HG03064 (cell line): ENCODE results near the gene KIF25.

ENCODE experiments used
- ATAC-seq: cut with Tn5 transposase; IDR thresholded peaks from one replicate; pipeline ENCODE4 v1.9.1; 2021; ENCODE audit warnings: low read depth; ENCODE audit not compliant: unreplicated experiment

Gene KIF25

GRCh38 chr6:168047841-168048723 is 50.6 kb downstream of the KIF25 start:
- ATAC-seq = no peak

DNA sequence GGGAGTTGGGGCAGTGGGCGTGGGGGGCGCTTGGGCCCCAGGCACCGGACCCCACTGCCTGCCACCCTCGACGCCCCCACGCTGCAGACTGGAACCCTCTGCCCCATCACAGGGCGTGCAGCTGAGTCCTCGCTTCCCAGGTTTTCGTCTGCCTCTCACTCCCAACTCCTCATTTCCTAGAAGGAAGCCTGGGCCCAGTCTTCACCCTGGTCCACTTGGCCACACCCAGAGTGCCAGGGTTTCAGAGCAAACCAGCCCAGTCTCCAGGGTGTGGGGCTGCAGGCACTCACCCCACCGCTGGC is 51.2 kb downstream of the KIF25 start:
- no peak for ATAC-seq

DNA sequence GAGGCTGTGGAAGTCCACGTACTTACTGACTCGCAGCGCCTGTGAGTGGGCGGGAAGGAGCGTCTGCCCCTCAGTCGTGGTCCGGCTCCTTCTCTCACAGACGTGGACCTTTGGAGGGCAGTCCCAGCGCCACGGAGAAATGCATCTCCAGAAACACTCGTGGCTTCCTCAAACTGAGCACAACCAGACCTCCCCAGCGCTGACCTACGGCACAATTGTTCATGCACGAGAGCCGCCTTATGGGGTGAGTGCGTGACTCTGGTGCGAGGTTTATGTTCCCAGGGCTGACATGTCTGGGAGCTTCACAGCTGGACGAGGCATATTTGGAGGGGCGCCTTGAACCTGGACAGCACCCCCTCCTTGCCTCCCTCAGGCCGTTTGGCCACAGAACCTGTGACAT is 51.8 kb downstream of the KIF25 start:
- no peak for ATAC-seq

GRCh38 chr6:168049706-168050224 is 52.3 kb downstream of the KIF25 start:
- no peak for ATAC-seq

- ATAC-seq = no peak
These were observed 52.9 kb downstream of the KIF25 start for GRCh38 chr6:168050225-168050880.

DNA sequence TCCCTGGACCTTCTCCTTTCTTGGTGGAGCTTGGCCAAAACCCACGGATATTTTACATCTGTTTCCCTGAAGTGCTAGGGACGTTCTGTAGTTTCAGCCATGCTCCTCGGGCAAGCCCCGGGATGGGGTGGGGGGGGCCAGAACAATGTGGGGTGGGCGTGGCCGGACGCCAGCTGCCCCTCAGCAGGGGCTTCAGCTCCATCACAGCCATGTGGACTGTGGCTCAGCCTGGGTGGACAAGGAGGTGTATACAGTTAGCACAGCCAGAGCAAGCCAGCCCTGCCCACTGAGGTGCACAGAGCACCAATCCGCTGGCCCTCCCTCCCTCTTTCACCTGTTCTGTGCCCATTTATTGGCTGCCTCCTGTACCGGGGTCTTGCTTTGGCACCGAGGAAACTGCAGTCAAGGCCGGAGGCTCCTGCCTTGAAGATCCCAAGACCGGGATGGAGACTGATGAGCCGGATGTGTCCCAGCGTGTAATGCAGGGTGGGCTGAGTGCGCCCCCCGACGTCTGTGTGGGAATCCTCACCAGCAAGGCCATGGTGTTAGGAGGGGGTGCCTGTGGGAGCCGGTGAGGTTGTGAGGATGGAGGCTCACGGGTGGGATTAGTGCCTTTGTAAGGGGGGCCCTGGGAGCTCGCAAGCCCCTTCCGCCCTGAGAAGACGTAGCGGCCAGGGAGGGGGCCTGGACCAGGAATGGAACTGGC is 53.6 kb downstream of the KIF25 start:
- no peak for ATAC-seq

DNA sequence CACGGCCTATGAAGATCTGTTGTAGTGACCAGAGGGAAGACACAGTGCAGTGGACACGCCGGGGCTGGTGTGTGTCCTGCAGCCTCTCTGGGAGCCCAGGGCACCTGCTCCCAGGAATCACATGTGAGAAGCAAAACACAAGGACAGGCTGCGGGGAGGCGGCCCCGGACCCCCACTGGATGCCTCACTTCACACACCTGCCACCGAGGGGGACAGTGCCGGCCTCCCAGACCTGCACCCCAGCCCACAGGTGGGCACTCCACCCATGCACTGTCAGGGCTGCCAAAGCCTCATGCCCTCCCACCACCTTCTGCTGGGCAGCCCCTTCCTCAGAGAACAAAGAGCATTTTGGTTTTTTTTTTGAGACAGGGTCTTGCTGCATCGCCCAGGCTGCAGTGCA is 54.2 kb downstream of the KIF25 start:
- ATAC-seq = no peak

- ATAC-seq = no peak
These were observed 54.9 kb downstream of the KIF25 start for GRCh38 chr6:168052291-168052891.

DNA sequence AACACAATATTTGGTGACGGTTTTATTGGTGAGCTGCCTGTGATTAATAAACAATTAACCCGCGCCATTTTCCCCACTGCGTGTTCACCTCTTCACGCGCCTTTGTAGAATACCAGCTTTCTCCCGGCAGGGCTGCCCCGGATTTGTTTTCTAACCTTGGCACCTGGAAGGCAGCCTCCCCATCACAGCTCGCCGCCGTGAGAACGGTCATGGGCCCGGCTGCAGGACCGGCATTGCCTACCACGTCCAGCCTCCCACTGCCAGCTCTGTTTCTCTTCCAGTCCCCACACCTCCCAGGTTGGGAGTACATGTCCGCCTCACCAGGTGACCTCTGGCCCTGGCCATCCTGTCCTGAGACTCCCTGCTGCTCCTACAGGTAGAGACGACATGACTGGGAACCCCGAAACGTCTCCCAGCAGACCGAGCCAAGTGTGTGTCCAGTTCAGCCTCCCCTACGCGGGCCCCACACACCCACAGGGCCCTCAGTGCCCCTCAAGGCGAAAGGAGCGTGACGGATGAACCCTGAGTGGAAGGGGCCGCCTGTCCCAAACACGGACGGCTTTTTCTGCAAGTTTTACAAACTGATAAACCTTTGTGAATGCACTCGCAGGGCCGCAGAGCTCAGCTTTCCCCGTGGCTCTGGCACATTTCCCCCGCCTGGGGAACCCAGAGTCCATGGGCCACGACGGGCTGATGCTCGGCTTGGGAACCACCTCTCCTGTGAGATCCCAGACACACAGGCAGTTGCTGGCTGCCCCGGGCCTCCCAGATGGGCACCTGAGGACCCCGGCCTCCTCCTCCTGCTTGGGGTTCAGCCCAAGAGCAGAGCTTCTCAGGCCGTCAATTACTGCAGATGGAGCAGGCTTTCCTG is 55.9 kb downstream of the KIF25 start:
- no peak for ATAC-seq

- ATAC-seq = no peak
These were observed 56.5 kb downstream of the KIF25 start for GRCh38 chr6:168053957-168054471.

DNA sequence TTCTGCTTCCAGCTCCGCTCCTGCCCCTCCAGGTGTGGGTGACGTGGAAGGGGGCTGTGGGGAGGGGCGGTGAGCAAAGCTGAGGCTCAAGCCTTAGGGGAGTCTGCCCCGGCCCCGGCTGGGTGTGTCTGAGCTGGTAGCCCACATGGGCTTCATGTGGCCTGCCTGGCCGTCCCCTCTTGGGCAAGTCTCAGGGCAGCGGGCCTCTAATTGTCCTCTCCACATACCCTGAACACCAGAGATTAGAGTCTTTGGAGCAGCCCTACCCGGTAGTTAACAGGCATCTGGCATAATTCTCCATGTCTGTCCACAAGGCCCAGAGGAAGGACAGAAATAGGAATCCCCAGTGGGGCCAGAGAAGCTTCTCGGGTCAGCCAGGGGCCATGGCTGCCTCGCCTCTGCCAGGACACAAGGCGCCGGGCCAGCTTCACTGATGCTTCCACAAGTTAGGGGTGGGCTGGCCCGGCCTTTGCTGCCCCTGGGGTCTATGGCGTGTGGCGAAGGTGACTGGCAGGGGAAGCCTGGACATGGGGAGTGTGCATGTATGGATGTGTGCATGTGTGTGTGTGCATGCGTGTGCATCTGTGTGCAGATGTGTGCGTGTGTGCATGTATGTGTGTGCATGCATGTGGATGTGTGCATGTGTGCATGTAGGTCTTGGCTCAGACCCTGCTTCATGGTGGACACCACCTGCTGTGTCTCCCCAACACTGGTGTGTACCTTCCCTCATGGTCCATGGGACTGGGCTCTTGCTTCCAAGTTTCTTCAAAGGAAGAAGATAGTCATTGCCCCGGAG is 57.5 kb downstream of the KIF25 start:
- ATAC-seq = no peak

DNA sequence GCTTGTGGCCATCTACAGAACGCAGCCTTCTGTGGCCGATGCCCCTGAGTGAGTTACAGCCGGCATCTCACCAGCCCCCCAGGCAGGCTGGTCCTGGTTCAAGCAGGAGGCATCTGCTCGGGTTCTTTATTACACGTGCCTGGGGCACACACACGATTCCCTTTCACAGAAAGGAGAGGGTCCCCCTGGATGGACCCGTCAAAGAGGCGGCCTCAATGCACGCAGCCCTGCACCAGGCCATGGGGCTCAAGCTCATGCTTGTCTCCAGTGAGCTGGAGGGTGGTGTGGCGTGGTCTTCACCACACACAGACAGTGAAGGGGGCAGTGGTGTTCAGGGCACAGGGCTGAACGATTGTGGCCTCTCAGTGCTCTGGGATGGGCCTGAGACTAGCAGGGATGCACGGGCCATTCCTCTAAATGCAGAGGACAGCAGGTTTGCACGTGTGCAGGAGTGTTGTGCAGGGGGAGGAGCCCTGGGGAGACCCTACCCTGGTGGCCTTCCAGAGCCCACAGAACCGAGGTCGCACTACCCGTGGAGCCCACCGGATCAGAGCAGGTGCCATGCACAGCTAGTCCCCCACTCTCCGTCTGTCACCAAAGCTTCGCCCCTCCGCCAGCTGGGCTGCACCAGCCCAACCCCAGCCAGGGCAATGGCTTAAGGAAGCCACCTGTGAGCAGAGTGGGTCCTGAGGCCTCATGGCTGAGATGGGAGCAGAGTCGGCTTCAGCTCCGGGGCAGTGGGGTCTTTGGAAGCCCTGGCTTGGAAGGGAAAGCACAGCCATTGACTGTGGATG is 58.4 kb downstream of the KIF25 start:
- ATAC-seq = no peak

GRCh38 chr6:168056892-168057527 is 59.5 kb downstream of the KIF25 start:
- no peak for ATAC-seq

DNA sequence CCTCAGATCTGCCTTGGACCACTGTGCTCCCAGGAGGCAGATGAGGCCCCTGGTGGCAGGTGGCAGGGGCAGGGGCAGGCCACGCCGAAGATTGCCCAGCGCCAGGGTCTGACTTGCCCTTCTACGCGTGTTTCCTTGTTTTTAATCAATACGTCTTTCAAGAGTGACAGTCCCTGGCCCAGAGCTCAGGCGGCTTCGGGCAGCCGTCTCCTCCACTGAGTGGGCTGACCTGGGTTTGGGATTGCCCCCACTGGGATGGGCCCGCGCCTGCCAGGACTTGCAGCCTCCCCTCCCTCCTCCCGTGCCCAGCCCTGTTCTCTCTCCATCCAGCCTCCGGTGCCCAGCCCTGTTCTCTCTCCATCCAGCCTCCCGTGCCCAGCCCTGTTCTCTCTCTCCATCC is 60.4 kb downstream of the KIF25 start:
- ATAC-seq = no peak

DNA sequence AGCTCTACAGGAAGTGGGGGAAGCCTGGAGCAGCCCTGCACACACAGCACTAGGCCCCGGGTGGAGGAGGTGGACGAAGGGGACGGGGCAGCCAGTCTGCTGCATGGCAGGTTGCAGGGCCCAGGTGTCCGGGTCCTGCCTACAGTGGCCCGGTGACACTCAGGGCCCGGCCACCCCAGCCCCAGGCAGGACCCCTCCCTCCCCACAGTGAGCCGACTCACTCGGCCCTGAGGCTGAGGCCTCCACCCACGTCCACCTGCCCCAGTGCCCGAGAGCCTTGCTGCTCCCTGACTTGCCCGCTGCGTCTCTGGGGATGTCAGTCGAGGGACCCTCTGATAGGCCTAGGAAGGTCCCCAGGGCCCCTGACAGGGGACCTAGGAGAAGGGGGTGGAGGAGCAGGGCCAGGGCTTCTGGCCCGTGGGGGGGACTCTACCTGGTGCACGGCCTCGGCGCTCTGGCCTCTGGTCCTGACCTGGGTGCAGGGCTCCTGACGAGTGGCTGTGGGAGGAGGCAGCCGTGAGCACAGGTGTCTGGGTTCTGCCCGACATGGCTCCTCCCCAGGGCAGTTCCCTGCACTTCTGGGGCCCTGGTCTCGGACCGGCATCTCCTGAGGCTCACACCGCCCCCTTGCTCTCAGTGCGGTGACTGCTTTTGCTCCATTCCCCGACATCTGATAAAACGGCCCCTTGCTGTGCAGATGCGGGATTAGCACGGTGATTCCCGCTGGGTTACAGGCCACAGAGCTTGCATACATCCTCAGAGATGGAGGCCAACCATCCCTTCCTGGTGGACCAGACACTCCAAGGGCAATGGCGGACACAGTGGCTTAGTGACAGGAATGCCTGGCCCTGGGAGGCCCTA is 61.5 kb downstream of the KIF25 start:
- no peak for ATAC-seq

GRCh38 chr6:168060521-168060931 is 63.1 kb downstream of the KIF25 start:
- no peak for ATAC-seq
